K562 (cell line): ENCODE results near the gene THOC1. TPM values are rescaled to one million over a fixed set of nuclear protein-coding genes. Genes with fewer than 3 reads are reported as not detected.

Experiments used
- ATAC-seq: fragments of 200-7000 bp; cut with Tn5 transposase; 3 replicates; pipeline ENCODE4 v1.9.1; 2020; ENCODE audit warnings: moderate library complexity
- BruUV-seq: library from RNA; stranded (reverse); fragments of 400-500 nt; replicated peaks from 2 replicates; lab custom pipeline; 2021; lab: Mats Ljungman, UMichigan
- CTCF ChIA-PET: fragments of 300-600 bp; formaldehyde crosslinking; extraction: SDS; loops from one replicate; lab custom pipeline; 2021; ENCODE audit warnings: low intra/inter-chr PET ratio; lab: Yijun Ruan, JAX
- POLR2A ChIA-PET: fragments of 300-600, 350-650 bp; sonication (Branson Sonifier 250); formaldehyde crosslinking; extraction: SDS; loops from one replicate; lab custom pipeline; 2021; ENCODE audit warnings: antibody characterized with exemption, inconsistent platforms; lab: Yijun Ruan, JAX
- DNase-seq, 4 experiments: peaks; one replicate each; pipeline versions ENCODE4 v3.0.0 to v3.0.0-alpha.2; 2011 to 2018; ENCODE audit warnings: low spot score in 3 of 4, mixed read lengths in 3 of 4; ENCODE audit errors: extremely low read depth in 1 of 4
- FAIRE-seq: peaks from 2 replicates; lab custom pipeline; 2011; peaks lifted over from hg19 to GRCh38; lab: Jason Lieb, UNC
- H2AFZ ChIP-seq: 2 replicates; pipeline ENCODE4 v1.6.0; 2011; ENCODE audit warnings: low read depth, low read length, control low read depth, inconsistent platforms
- H3K27ac ChIP-seq: fragments of 200-600 bp; 3 replicates; pipeline ENCODE4 v1.8.0; 2011; ENCODE audit warnings: low read depth, mild to moderate bottlenecking, control low read depth, inconsistent platforms, low read length, moderate library complexity, mixed read lengths; ENCODE audit errors: extremely low read depth
- H3K27me3 ChIP-seq, 2 experiments: fragments of 300-600 bp in 1 of 2; 2 replicates in 1 of 2; 3 replicates in 1 of 2; pipeline versions ENCODE4 v1.6.0 to v1.8.0; 2011; ENCODE audit warnings: inconsistent platforms in 2 of 2, low read length in 2 of 2, mild to moderate bottlenecking in 1 of 2, mixed read lengths in 1 of 2, moderate library complexity in 1 of 2; ENCODE audit not compliant: control insufficient read depth in 2 of 2, insufficient read depth in 2 of 2
- H3K36me3 ChIP-seq: fragments of 300-600 bp; 3 replicates; pipeline ENCODE4 v1.8.0; 2011; ENCODE audit warnings: mild to moderate bottlenecking, low read length, inconsistent platforms; ENCODE audit not compliant: control insufficient read depth, insufficient read depth
- H3K4me1 ChIP-seq, 2 experiments: fragments of 200-600 bp in 1 of 2; replicated peaks in 1 of 2; 2 replicates in 1 of 2; 3 replicates in 1 of 2; pipeline versions ENCODE4 v1.5.1 to v1.8.0; 2011; ENCODE audit warnings: inconsistent platforms in 2 of 2, low read length in 2 of 2, mild to moderate bottlenecking in 1 of 2, mixed read lengths in 1 of 2, moderate library complexity in 1 of 2; ENCODE audit not compliant: control insufficient read depth in 2 of 2, insufficient read depth in 2 of 2
- H3K4me2 ChIP-seq: 2 replicates; pipeline ENCODE4 v1.6.1; 2011; ENCODE audit warnings: low read length, control low read depth, inconsistent platforms, mixed read lengths; ENCODE audit not compliant: insufficient read depth
- H3K4me3 ChIP-seq: fragments of 200-600 bp; sonication (generic), shearing (Covaris generic); 2 replicates; pipeline ENCODE4 v1.5.1; 2016; ENCODE audit warnings: control low read depth, inconsistent platforms
- H3K79me2 ChIP-seq: fragments of 200-600 bp; 3 replicates; pipeline ENCODE4 v1.8.0; 2011; ENCODE audit warnings: low read length, inconsistent platforms; ENCODE audit not compliant: control insufficient read depth, insufficient read depth
- H3K9ac ChIP-seq, 2 experiments: 2 replicates each; pipeline versions ENCODE4 v1.6.0 to v1.6.1; 2011; ENCODE audit warnings: low read depth in 2 of 2, low read length in 2 of 2, control low read depth in 1 of 2, inconsistent platforms in 1 of 2, mild to moderate bottlenecking in 1 of 2, mixed read lengths in 1 of 2; ENCODE audit not compliant: insufficient read depth in 1 of 2
- H3K9me1 ChIP-seq: one replicate; pipeline ENCODE4 v1.6.0; 2011; ENCODE audit warnings: inconsistent platforms, mild to moderate bottlenecking, low read length, moderate library complexity; ENCODE audit not compliant: control insufficient read depth, insufficient read depth
- H3K9me3 ChIP-seq: replicated peaks from 2 replicates; pipeline ENCODE4 v1.5.1; 2011; ENCODE audit warnings: low read depth, low read length, inconsistent platforms; ENCODE audit not compliant: control insufficient read depth, insufficient read depth
- H4K20me1 ChIP-seq: replicated peaks from 2 replicates; pipeline ENCODE4 v1.6.1; 2011; ENCODE audit warnings: low read length, inconsistent platforms, mixed read lengths; ENCODE audit not compliant: control insufficient read depth, insufficient read depth
- ARID2 ChIP-seq: fragments of 450-650 bp; IDR thresholded peaks from 2 replicates; pipeline ENCODE4 v1.6.1; 2017; ENCODE audit warnings: antibody characterized with exemption, mild to moderate bottlenecking
- CBFA2T3 ChIP-seq: fragments of 450-650 bp; IDR thresholded peaks from 2 replicates; pipeline ENCODE4 v1.6.1; 2017
- CBX5 ChIP-seq: IDR thresholded peaks from 2 replicates; pipeline ENCODE4 v1.6.1; 2014; ENCODE audit warnings: low read depth, borderline replicate concordance
- CTBP1 ChIP-seq: fragments of 450-650 bp; IDR thresholded peaks from 2 replicates; pipeline ENCODE4 v1.6.1; 2016; ENCODE audit warnings: borderline replicate concordance
- CTCFL ChIP-seq: IDR thresholded peaks from 2 replicates; pipeline ENCODE4 v1.6.1; 2011; ENCODE audit warnings: borderline replicate concordance, low read depth, mild to moderate bottlenecking, moderate library complexity, low read length; ENCODE audit not compliant: insufficient read depth, poor library complexity, severe bottlenecking
- E2F3 ChIP-seq: fragments of 250-450 bp; sonication (Bioruptor Pico); IDR thresholded peaks from 2 replicates; pipeline ENCODE4 v1.4.0; 2020; ENCODE audit warnings: mild to moderate bottlenecking
- FOXA3 ChIP-seq, 2 experiments: fragments of 450-650 bp in 1 of 2; sonication (generic) in 1 of 2; formaldehyde crosslinking; IDR thresholded peaks in 1 of 2; conservative IDR thresholded peaks in 1 of 2; 2 replicates each; pipeline versions ENCODE4 v1.4.0 to v1.8.0; 2020 to 2022; ENCODE audit warnings: mild to moderate bottlenecking in 2 of 2, missing genetic modification reagents in 1 of 2
- GMEB1 ChIP-seq: fragments of 250-450 bp; sonication (Bioruptor Pico); IDR thresholded peaks from 2 replicates; pipeline ENCODE4 v1.4.0; 2020; ENCODE audit warnings: mild to moderate bottlenecking
- KDM4B ChIP-seq, 2 experiments: fragments of 450-650 bp in 1 of 2; sonication (generic) in 1 of 2; IDR thresholded peaks; 2 replicates each; pipeline ENCODE4 v1.6.1; 2016 to 2017; ENCODE audit warnings: borderline replicate concordance in 2 of 2, antibody characterized with exemption in 1 of 2, low read depth in 1 of 2, mild to moderate bottlenecking in 1 of 2
- PRPF4 ChIP-seq: fragments of 200-400 bp; formaldehyde crosslinking; IDR thresholded peaks from one replicate; pipeline ENCODE4 v1.6.1; 2017; ENCODE audit warnings: low read length, low read depth, mild to moderate bottlenecking; ENCODE audit not compliant: insufficient read depth, poor library complexity, severe bottlenecking
- RBM39 ChIP-seq: fragments of 200-400 bp; formaldehyde crosslinking; optimal IDR thresholded peaks from 2 replicates; pipeline ENCODE3; 2018; ENCODE audit warnings: low read depth, low read length
- TAF7 ChIP-seq: fragments of 450-650 bp; IDR thresholded peaks from 2 replicates; pipeline ENCODE4 v1.6.1; 2016; ENCODE audit warnings: missing genetic modification characterization, missing compliant biosample characterization
- TEAD4 ChIP-seq, 2 experiments: sonication (generic) in 1 of 2; formaldehyde crosslinking in 1 of 2; IDR thresholded peaks; 2 replicates each; pipeline versions ENCODE4 v1.6.1 to v1.8.0; 2012 to 2022; ENCODE audit warnings: borderline replicate concordance in 1 of 2, inconsistent platforms in 1 of 2, low read length in 1 of 2, mild to moderate bottlenecking in 1 of 2, missing genetic modification reagents in 1 of 2
- XRCC5 ChIP-seq: fragments of 200-400 bp; formaldehyde crosslinking; IDR thresholded peaks from 2 replicates; pipeline ENCODE4 v1.6.1; 2017; ENCODE audit warnings: low read depth, mild to moderate bottlenecking, low read length
- ZNF12 ChIP-seq: sonication (generic); formaldehyde crosslinking; IDR thresholded peaks from 2 replicates; pipeline ENCODE4 v1.4.0; 2020; ENCODE audit warnings: mild to moderate bottlenecking, missing genetic modification reagents
- ZNF436 ChIP-seq: fragments of 250-450, 450-650 bp; sonication (Bioruptor Pico); formaldehyde crosslinking; IDR thresholded peaks from 2 replicates; pipeline ENCODE4 v1.7.0; 2020; ENCODE audit warnings: mild to moderate bottlenecking
- WGBS: fragments of 100-300 bp; shearing (Covaris generic); methylation state at CpG from one replicate; pipeline ENCODE4 v1.1.6; 2016; ENCODE audit warnings: low coverage, mixed read lengths; ENCODE audit not compliant: insufficient coverage; ENCODE audit errors: missing lambda C conversion rate; 5-methylcytosine and 5-hydroxymethylcytosine counted together
- in situ Hi-C: fragments of 300-500 bp; cut with MboI; formaldehyde crosslinking; loops from 4 replicates; pipeline ENCODE4 v1.15.0; 2018; ENCODE audit warnings: inconsistent platforms, mixed read lengths
- intact Hi-C: fragments of 100-400 bp; cut with micrococcal nuclease; formaldehyde crosslinking; loops from 2 replicates; pipeline ENCODE4 v1.14.2; 2022
- polyA plus RNA-seq, 8 experiments: library from polyadenylated mRNA; depleted of rRNA in 4 of 8; stranded (reverse) in 5 of 8; unstranded in 3 of 8; fragments of >200 nt; fragmentation: Nextera tagmentation in 2 of 8; fragmentation: Illumina TruSeq in 1 of 8; extraction: Ambion mirVana in 2 of 8; extraction: Trizol in 1 of 8; gene quantifications; 2 replicates each; pipeline versions ENCODE4 v1.2.1 to v1.2.3, GENCODE V29; 2011 to 2014; ENCODE audit warnings: inconsistent platforms in 1 of 8, missing spikeins in 1 of 8
- total RNA-seq, 7 experiments: library from RNA; depleted of rRNA in 6 of 7; stranded (reverse); fragments of >200 nt in 6 of 7; fragmentation: Illumina TruSeq in 2 of 7; extraction: Trizol in 2 of 7; gene quantifications; 2 replicates each; pipeline versions ENCODE4 v1.2.1 to v1.2.3, GENCODE V29; 2011 to 2021; ENCODE audit warnings: low replicate concordance in 1 of 7

The THOC1 gene
- total and polyA plus RNA-seq, 9 of the 15 experiments (the other 6 are each of a cell fraction or from before 2014, with no cell fraction given), result 71.1 to 143 (median 107) TPM

- TF ChIP-seq TEAD4 (IDR thresholded peaks at IDR 0.05; ENCODE audit: low read length), result peak; percentile 56; the same call in 1 of the 2 replicates
- TF ChIP-seq TEAD4 (CRISPR knock-in tag; IDR thresholded peaks at IDR 0.05; ENCODE audit: borderline replicate concordance), result no peak
- no peak for TF ChIP-seq KDM4B (IDR thresholded peaks at IDR 0.05; ENCODE audit: borderline replicate concordance in 2 of 2, low read depth in 1 of 2)
- TF ChIP-seq PRPF4, result no peak
- no peak for TF ChIP-seq ARID2
- TF ChIP-seq CBX5, result no peak
- no peak for TF ChIP-seq ZNF12 (CRISPR knock-in tag)
- TF ChIP-seq TAF7 (tag), result no peak
- no peak for TF ChIP-seq XRCC5
- TF ChIP-seq CBFA2T3, result peak; percentile 52
Measured at GRCh38 chr18:306608-307255, 38.9 kb upstream of the THOC1 start (continued).

- in situ Hi-C loops, result no loop called here
- TF ChIP-seq E2F3 (CRISPR knock-in tag) (no peak), FOXA3 (CRISPR knock-in tag; conservative IDR thresholded peaks at IDR 0.05 in 1 of 2, IDR thresholded peaks at IDR 0.05 in 1 of 2) (no peak), CTBP1 (no peak), ARID2 (no peak), ZNF436 (CRISPR knock-in tag) (no peak), CTCFL (no peak), GMEB1 (CRISPR knock-in tag) (no peak), RBM39 (no peak)
Measured at GRCh38 chr18:305003-305501, 37.2 kb upstream of the THOC1 start.

More at GRCh38 chr18:305003-305501, 37.2 kb upstream of the THOC1 start:
- Histone ChIP-seq H3K4me3 (no peak overlapping the region), H3K27ac (no peak overlapping the region), H3K4me1 (peaks cover 0 to 19% of the 10 kb centered on the region in 2 experiments; a peak in 4 of 5 replicates), H2AFZ (peak overlapping the region; percentile 46; the same call in 1 of the 2 replicates), H3K4me2 (no peak overlapping the region), H3K27me3 (peaks cover 3 to 10% of the 10 kb centered on the region in 2 experiments; a peak in 2 of 5 replicates), H4K20me1 (no peaks in the 10 kb centered on the region), H3K9me3 (no peaks in the 10 kb centered on the region), H3K36me3 (no peaks in the 10 kb centered on the region), H3K9ac (no peak overlapping the region), H3K79me2 (no peaks in the 10 kb centered on the region), H3K9me1 (no peaks in the 10 kb centered on the region)
- no TSS peak for BruUV-seq
- intact Hi-C loops, result no loop called here
- FAIRE-seq (no peak), DNase-seq (no peak), ATAC-seq (peak; percentile 46)
- CTCF ChIA-PET, result no interaction called here
- 33% methylated on average over 6 of the region's 6 CpGs for WGBS
- POLR2A ChIA-PET, result interaction anchor here (0.6 to 2.8 kb wide), 4 partner anchors 9 to 37 kb away, joined by 3 to 15 read pairs (median 4); partner anchors contain the start of gene THOC1
